ENCODE results near the gene MREG. TPM values are rescaled to one million over a fixed set of nuclear protein-coding genes. Genes with fewer than 3 reads are reported as not detected.

MREG gene
- polyA plus RNA-seq, 3 donors, result 0.14 to 0.47 TPM; not detected in 1

DNA sequence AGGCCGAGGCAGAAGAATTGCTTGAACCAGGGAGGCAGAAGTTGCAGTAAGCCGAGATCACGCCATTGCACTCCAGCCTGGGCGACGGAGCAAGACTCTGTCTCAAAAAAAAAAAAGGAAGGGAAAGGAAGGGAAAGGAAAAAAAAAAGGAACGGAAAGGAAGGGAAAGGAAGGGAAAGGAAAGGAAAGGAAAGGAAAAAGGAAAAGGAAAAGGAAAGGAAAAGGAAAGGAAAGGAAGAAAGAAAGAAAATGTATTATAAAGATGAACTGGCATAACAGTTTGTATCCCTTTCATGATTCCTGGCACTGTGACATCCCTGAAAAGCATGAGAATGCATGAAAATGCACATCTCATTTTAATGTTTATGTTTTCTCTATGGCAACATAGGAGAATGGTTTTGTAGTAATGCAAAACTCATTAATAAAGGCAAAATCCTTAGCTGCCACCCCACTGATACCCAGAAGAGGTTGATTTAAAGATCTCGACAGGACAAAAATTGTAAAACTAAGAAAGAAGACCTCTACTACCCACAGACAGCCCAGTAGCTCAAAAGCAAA lies 11.5 kb upstream of the MREG start:
- no peaks in the 10 kb centered on the region for H3K27me3 ChIP-seq (ENCODE audit: control insufficient read depth in 2 of 2, insufficient read depth in 2 of 2, low read length in 2 of 2)
- intact Hi-C loops (cut with micrococcal nuclease), result no loop called here
- peaks cover 19 to 25% of the 10 kb centered on the region in 2 donors for H3K36me3 Mint-ChIP-seq
- no peak overlapping the region for H3K4me2 ChIP-seq (replicated peaks; ENCODE audit: extremely low read depth, low read length, poor library complexity, severe bottlenecking)
- no peak overlapping the region for H3K27ac Mint-ChIP-seq
- no peak overlapping the region for H3K4me3 Mint-ChIP-seq
- TF ChIP-seq, protein P1, sequence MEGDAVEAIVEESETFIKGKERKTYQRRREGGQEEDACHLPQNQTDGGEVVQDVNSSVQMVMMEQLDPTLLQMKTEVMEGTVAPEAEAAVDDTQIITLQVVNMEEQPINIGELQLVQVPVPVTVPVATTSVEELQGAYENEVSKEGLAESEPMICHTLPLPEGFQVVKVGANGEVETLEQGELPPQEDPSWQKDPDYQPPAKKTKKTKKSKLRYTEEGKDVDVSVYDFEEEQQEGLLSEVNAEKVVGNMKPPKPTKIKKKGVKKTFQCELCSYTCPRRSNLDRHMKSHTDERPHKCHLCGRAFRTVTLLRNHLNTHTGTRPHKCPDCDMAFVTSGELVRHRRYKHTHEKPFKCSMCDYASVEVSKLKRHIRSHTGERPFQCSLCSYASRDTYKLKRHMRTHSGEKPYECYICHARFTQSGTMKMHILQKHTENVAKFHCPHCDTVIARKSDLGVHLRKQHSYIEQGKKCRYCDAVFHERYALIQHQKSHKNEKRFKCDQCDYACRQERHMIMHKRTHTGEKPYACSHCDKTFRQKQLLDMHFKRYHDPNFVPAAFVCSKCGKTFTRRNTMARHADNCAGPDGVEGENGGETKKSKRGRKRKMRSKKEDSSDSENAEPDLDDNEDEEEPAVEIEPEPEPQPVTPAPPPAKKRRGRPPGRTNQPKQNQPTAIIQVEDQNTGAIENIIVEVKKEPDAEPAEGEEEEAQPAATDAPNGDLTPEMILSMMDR (IDR thresholded peaks at IDR 0.05), result no peak
- no peak overlapping the region for H3K4me3 ChIP-seq (replicated peaks in 1 of 3; ENCODE audit: low read depth in 2 of 3, low read length in 3 of 3)
- no peak overlapping the region for H3K27ac ChIP-seq (ENCODE audit: low read depth in 1 of 2, low read length in 2 of 2)
- no peaks in the 10 kb centered on the region for H3K9me3 ChIP-seq (replicated peaks in 1 of 2; ENCODE audit: control insufficient read depth in 1 of 2, insufficient read depth in 1 of 2, low read length in 2 of 2)
- no peaks in the 10 kb centered on the region for H3K4me1 Mint-ChIP-seq
- no peak for DNase-seq
- H3K9me3 Mint-ChIP-seq, result peaks cover 0 to 1% (median 0%) of the 10 kb centered on the region in 7 donors
- no peaks in the 10 kb centered on the region for H3K4me1 ChIP-seq (ENCODE audit: control insufficient read depth in 1 of 2, insufficient read depth in 2 of 2, low read length in 2 of 2)
- peaks cover 0 to 5% (median 0%) of the 10 kb centered on the region in 3 donors for H3K27me3 Mint-ChIP-seq (ENCODE audit: low read depth in 3 of 3)
- 94% methylated on average over 6 of the region's 7 CpGs for WGBS (ENCODE audit: insufficient coverage)
- H4K20me1 ChIP-seq (ENCODE audit: insufficient read depth, low read length), result no peaks in the 10 kb centered on the region
- H3K36me3 ChIP-seq (replicated peaks in 1 of 2; ENCODE audit: control insufficient read depth in 1 of 2, insufficient read depth in 2 of 2, low read length in 2 of 2), result peaks cover 0 to 9% of the 10 kb centered on the region in 2 donors
- H3K79me2 ChIP-seq (ENCODE audit: insufficient read depth, low read length), result no peaks in the 10 kb centered on the region
- no peak overlapping the region for H2AFZ ChIP-seq (ENCODE audit: insufficient read depth, low read depth, low read length, poor library complexity, severe bottlenecking)
- H3K9ac ChIP-seq (ENCODE audit: insufficient read depth, low read length, poor library complexity, severe bottlenecking), result no peak overlapping the region

DNA sequence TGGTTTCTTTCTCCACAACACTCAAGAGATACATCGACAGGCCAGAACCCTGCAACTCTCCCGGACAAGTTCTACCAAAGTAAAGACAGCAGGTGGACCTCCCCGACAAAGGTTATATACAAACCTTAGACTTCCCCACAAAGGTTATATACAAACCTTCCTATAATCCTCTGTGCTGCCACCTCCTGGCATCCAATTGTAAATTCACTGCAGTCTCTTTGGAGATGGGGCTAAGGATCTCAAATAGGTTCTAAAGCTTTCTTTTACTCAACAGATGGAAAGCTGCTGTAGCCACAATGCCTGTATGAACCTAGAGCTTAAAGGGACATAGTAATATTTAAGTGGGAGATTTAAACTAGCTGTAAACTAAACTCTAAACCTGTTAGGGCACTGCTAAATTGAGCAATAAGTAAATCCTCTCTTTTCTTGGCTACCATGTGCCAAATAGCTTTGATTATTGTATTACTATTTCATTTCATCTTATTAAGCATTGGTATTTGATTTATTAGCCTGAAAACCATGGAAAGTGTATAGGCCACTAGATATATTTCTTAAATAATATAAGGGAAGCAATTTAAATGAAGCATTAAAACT lies 9.8 kb upstream of the MREG start:
- TF ChIP-seq, protein P1 (IDR thresholded peaks at IDR 0.05), result peak; percentile 75
- Mint-ChIP-seq H3K27ac (peak overlapping the region in 1 of 7 donors; percentile 38), H3K36me3 (peaks cover 14% of the 10 kb centered on the region in 2 donors), H3K4me1 (no peaks in the 10 kb centered on the region), H3K27me3 (ENCODE audit: low read depth in 3 of 3) (peaks cover 0 to 3% (median 0%) of the 10 kb centered on the region in 3 donors), H3K9me3 (peaks cover 0 to 5% (median 0%) of the 10 kb centered on the region in 7 donors), H3K4me3 (no peak overlapping the region)
- Histone ChIP-seq H3K27ac (ENCODE audit: low read depth in 1 of 2, low read length in 2 of 2) (no peak overlapping the region), H3K4me1 (ENCODE audit: control insufficient read depth in 1 of 2, insufficient read depth in 2 of 2, low read length in 2 of 2) (no peaks in the 10 kb centered on the region), H2AFZ (ENCODE audit: insufficient read depth, low read depth, low read length, poor library complexity, severe bottlenecking) (no peak overlapping the region), H3K36me3 (replicated peaks in 1 of 2; ENCODE audit: control insufficient read depth in 1 of 2, insufficient read depth in 2 of 2, low read length in 2 of 2) (no peaks in the 10 kb centered on the region), H3K27me3 (ENCODE audit: control insufficient read depth in 2 of 2, insufficient read depth in 2 of 2, low read length in 2 of 2) (no peaks in the 10 kb centered on the region), H3K79me2 (ENCODE audit: insufficient read depth, low read length) (no peaks in the 10 kb centered on the region), H4K20me1 (ENCODE audit: insufficient read depth, low read length) (no peaks in the 10 kb centered on the region), H3K9ac (ENCODE audit: insufficient read depth, low read length, poor library complexity, severe bottlenecking) (no peak overlapping the region), H3K4me3 (replicated peaks in 1 of 3; ENCODE audit: low read depth in 2 of 3, low read length in 3 of 3) (no peak overlapping the region), H3K9me3 (replicated peaks in 1 of 2; ENCODE audit: control insufficient read depth in 1 of 2, insufficient read depth in 1 of 2, low read length in 2 of 2) (no peaks in the 10 kb centered on the region), H3K4me2 (replicated peaks; ENCODE audit: extremely low read depth, low read length, poor library complexity, severe bottlenecking) (no peak overlapping the region)
- DNase-seq, result peak in 2 of 3 donors; percentile 19 to 23
- 22% methylated on average over 3 of the region's 3 CpGs for WGBS (ENCODE audit: insufficient coverage)
- intact Hi-C loops (cut with micrococcal nuclease), result no loop called here
